GM23338 (cell line): ENCODE results near the gene PCSK6. TPM values are rescaled to one million over a fixed set of nuclear protein-coding genes. Genes with fewer than 3 reads are reported as not detected.

Experiments used
- ATAC-seq: fragments of 200-7000 bp; cut with Tn5 transposase; 3 replicates; pipeline ENCODE4 v1.9.1; 2020
- DNase-seq: peaks from one replicate; pipeline ENCODE4 v3.0.0-alpha.2; 2015; ENCODE audit warnings: low spot score
- H2AFZ ChIP-seq: fragments of 200-600 bp; sonication (generic); 2 replicates; pipeline ENCODE4 v1.8.0; 2016; ENCODE audit warnings: antibody characterized with exemption, mild to moderate bottlenecking, moderate library complexity
- H3F3A ChIP-seq: fragments of 200-600 bp; sonication (generic); replicated peaks from 2 replicates; pipeline ENCODE4 v1.8.0; 2017; ENCODE audit warnings: antibody characterized with exemption, mixed run types, low read depth
- H3K27ac ChIP-seq: fragments of 200-600 bp; sonication (generic); 2 replicates; pipeline ENCODE4 v1.6.1; 2016; ENCODE audit warnings: low read depth
- H3K27me3 ChIP-seq: fragments of 200-600 bp; sonication (generic); 2 replicates; pipeline ENCODE4 v1.8.0; 2016; ENCODE audit warnings: mild to moderate bottlenecking, mixed run types, moderate library complexity; ENCODE audit not compliant: insufficient read depth
- H3K36me3 ChIP-seq: fragments of 200-600 bp; sonication (generic); 2 replicates; pipeline ENCODE4 v1.8.0; 2016; ENCODE audit warnings: mild to moderate bottlenecking; ENCODE audit not compliant: insufficient read depth
- H3K4me1 ChIP-seq: fragments of 200-600 bp; sonication (generic); 2 replicates; pipeline ENCODE4 v1.8.0; 2016; ENCODE audit warnings: mild to moderate bottlenecking, moderate library complexity; ENCODE audit not compliant: insufficient read depth
- H3K4me2 ChIP-seq: fragments of 200-600 bp; sonication (generic); 2 replicates; pipeline ENCODE4 v1.7.1; 2017; ENCODE audit warnings: mixed run types
- H3K4me3 ChIP-seq: fragments of 200-600 bp; sonication (generic); 2 replicates; pipeline ENCODE4 v1.6.1; 2016; ENCODE audit warnings: mixed run types
- H3K79me2 ChIP-seq: fragments of 200-600 bp; sonication (generic); replicated peaks from 2 replicates; pipeline ENCODE4 v1.8.0; 2017; ENCODE audit warnings: mild to moderate bottlenecking; ENCODE audit not compliant: insufficient read depth
- H3K9me2 ChIP-seq: fragments of 200-600 bp; sonication (generic); 2 replicates; pipeline ENCODE4 v1.8.0; 2017; ENCODE audit not compliant: insufficient read depth
- H4K20me1 ChIP-seq: fragments of 200-600 bp; sonication (generic); replicated peaks from 2 replicates; pipeline ENCODE4 v1.8.0; 2017; ENCODE audit warnings: mild to moderate bottlenecking; ENCODE audit not compliant: insufficient read depth
- H3K27ac Mint-ChIP-seq: 2 replicates; pipeline ENCODE4 v1.8.0; 2020; ENCODE audit warnings: inconsistent platforms, mild to moderate bottlenecking, moderate library complexity, mixed read lengths
- H3K27me3 Mint-ChIP-seq: 3 replicates; pipeline ENCODE4 v1.8.0; 2022; ENCODE audit warnings: low read depth, mild to moderate bottlenecking, moderate library complexity, mixed read lengths, inconsistent platforms; ENCODE audit not compliant: insufficient read depth, poor library complexity
- H3K36me3 Mint-ChIP-seq: 3 replicates; pipeline ENCODE4 v1.8.0; 2021; ENCODE audit warnings: low read depth, mild to moderate bottlenecking, inconsistent platforms, moderate library complexity, mixed read lengths
- H3K4me1 Mint-ChIP-seq: 3 replicates; pipeline ENCODE4 v1.8.0; 2020; ENCODE audit warnings: mild to moderate bottlenecking, inconsistent platforms, mixed read lengths
- H3K4me3 Mint-ChIP-seq: 3 replicates; pipeline ENCODE4 v1.8.0; 2021; ENCODE audit warnings: moderate library complexity, mild to moderate bottlenecking, inconsistent platforms, mixed read lengths
- H3K9me3 Mint-ChIP-seq: 3 replicates; pipeline ENCODE4 v1.8.0; 2020; ENCODE audit warnings: moderate library complexity, mild to moderate bottlenecking, inconsistent platforms, mixed read lengths
- CREB1 ChIP-seq: fragments of 250-450 bp; sonication (Bioruptor Pico); IDR thresholded peaks from 2 replicates; pipeline ENCODE4 v1.5.0; 2020; ENCODE audit warnings: low read depth, mild to moderate bottlenecking, moderate library complexity
- CTCF ChIP-seq, 2 experiments: fragments of 200-600 bp in 1 of 2; sonication (generic) in 1 of 2; conservative IDR thresholded peaks; 2 replicates each; pipeline versions ENCODE4 v1.5.1 to v1.6.1; 2016 to 2017; ENCODE audit warnings: antibody characterized with exemption in 2 of 2, low read depth in 2 of 2, mild to moderate bottlenecking in 2 of 2, moderate library complexity in 1 of 2
- EZH2 ChIP-seq: fragments of 200-600 bp; sonication (generic); IDR thresholded peaks from one replicate; pipeline ENCODE4 v1.8.0; 2017; ENCODE audit warnings: antibody characterized with exemption, mild to moderate bottlenecking, low read depth; ENCODE audit not compliant: unreplicated experiment
- EZH2phosphoT487 ChIP-seq: fragments of 200-600 bp; sonication (generic); IDR thresholded peaks from one replicate; pipeline ENCODE4 v1.8.1; 2018; ENCODE audit warnings: antibody characterized with exemption; ENCODE audit not compliant: unreplicated experiment
- JUNB ChIP-seq: IDR thresholded peaks from one replicate; pipeline ENCODE4 v1.6.1; 2016; ENCODE audit warnings: antibody characterized with exemption; ENCODE audit not compliant: unreplicated experiment
- NANOG ChIP-seq: IDR thresholded peaks from 2 replicates; pipeline ENCODE4 v1.6.1; 2016; ENCODE audit warnings: antibody characterized with exemption, borderline replicate concordance
- POLR2AphosphoS5 ChIP-seq: IDR thresholded peaks from 2 replicates; pipeline ENCODE4 v1.6.1; 2016; ENCODE audit warnings: antibody characterized with exemption, low read depth
- REST ChIP-seq: IDR thresholded peaks from one replicate; pipeline ENCODE4 v1.6.1; 2018; ENCODE audit warnings: antibody characterized with exemption; ENCODE audit not compliant: unreplicated experiment
- STAT1 ChIP-seq: IDR thresholded peaks from one replicate; pipeline ENCODE4 v1.6.1; 2016; ENCODE audit warnings: antibody characterized with exemption; ENCODE audit not compliant: unreplicated experiment
- ZNF114 ChIP-seq: fragments of 250-450 bp; sonication (Bioruptor Pico); IDR thresholded peaks from 2 replicates; pipeline ENCODE4 v1.5.0; 2020; ENCODE audit warnings: mild to moderate bottlenecking, moderate library complexity
- ZNF331 ChIP-seq: fragments of 250-450 bp; sonication (Bioruptor Pico); IDR thresholded peaks from 2 replicates; pipeline ENCODE4 v1.5.0; 2020; ENCODE audit warnings: low read depth, mild to moderate bottlenecking, moderate library complexity
- polyA plus RNA-seq: library from polyadenylated mRNA; unstranded; fragments of >200 nt; fragmentation: Nextera tagmentation; extraction: Ambion mirVana; gene quantifications from 2 replicates; pipeline ENCODE4 v1.2.1, GENCODE V29; 2016
- total RNA-seq: library from RNA; depleted of rRNA; stranded (reverse); fragments of >200 nt; shearing (Covaris generic); gene quantifications from 2 replicates; pipeline ENCODE4 v1.2.3, GENCODE V29; 2014
- TF ChIP-seq, protein P1 (sequence below): fragments of 250-450 bp; sonication (Bioruptor Pico); IDR thresholded peaks from 2 replicates; pipeline ENCODE4 v1.5.0; 2020; ENCODE audit warnings: mild to moderate bottlenecking, moderate library complexity
- TF ChIP-seq, protein P2 (sequence below): IDR thresholded peaks from 2 replicates; pipeline ENCODE4 v1.6.1; 2016; ENCODE audit warnings: antibody characterized with exemption

The PCSK6 gene
- total and polyA plus RNA-seq, 2 experiments from 2014 or later = 1.7 to 6.7 TPM

DNA sequence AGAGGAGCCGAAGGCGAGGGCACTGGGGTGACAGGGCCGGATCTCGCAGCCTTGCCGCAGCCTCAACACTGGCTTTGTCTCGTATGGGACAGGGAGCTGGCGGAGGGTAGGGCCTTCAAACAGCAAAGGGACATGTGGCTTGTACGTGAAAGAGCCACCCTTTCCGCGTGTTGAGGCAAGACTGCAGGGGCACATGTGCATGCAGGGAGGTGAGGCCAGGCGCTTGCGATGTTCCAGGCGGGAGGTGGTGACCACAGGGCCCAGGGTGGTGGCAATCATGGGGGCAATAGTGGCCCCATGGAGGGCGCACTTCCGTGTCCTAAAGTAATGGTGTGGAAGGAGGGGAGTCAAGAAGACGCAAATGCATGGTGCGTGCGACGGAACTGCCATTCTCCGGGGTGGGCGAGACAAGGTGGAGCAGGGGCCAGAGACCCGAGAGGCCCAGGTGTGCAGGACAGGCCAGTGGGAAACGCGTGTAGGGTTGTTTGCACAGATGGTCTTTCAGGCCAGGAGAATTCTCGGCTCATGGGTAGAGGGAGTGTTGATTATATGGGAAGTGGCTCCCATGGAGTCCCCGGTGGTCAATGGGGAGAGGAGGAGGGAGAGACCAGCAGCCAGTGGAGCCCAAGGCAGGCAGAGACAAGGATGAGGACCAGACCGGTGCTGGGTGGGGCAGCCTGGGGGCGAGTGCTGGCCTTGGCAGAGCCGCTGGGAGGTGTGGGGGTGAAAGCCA, 45.8 kb upstream of the PCSK6 start:
- H3K27me3 Mint-ChIP-seq = peaks cover 7% of the 10 kb centered on the region
- Histone ChIP-seq H3K36me3 (no peaks in the 10 kb centered on the region), H3K27ac (no peak overlapping the region), H4K20me1 (no peaks in the 10 kb centered on the region), H3K4me2 (no peak overlapping the region), H3K79me2 (no peaks in the 10 kb centered on the region), H3K4me1 (no peaks in the 10 kb centered on the region), H3K9me2 (no peaks in the 10 kb centered on the region), H3F3A (no peaks in the 10 kb centered on the region), H3K27me3 (no peaks in the 10 kb centered on the region), H3K4me3 (no peak overlapping the region), H2AFZ (no peak overlapping the region; the same call in 1 of the 2 replicates)
- TF ChIP-seq EZH2phosphoT487 (no peak), STAT1 (no peak), POLR2AphosphoS5 (no peak), CREB1 (CRISPR knock-in tag) (no peak), REST (no peak), CTCF (conservative IDR thresholded peaks at IDR 0.05; ENCODE audit: low read depth in 2 of 2) (no peak), ZNF114 (no peak), ZNF331 (CRISPR knock-in tag) (no peak), EZH2 (no peak), JUNB (no peak), NANOG (no peak)
- TF ChIP-seq, protein P1, sequence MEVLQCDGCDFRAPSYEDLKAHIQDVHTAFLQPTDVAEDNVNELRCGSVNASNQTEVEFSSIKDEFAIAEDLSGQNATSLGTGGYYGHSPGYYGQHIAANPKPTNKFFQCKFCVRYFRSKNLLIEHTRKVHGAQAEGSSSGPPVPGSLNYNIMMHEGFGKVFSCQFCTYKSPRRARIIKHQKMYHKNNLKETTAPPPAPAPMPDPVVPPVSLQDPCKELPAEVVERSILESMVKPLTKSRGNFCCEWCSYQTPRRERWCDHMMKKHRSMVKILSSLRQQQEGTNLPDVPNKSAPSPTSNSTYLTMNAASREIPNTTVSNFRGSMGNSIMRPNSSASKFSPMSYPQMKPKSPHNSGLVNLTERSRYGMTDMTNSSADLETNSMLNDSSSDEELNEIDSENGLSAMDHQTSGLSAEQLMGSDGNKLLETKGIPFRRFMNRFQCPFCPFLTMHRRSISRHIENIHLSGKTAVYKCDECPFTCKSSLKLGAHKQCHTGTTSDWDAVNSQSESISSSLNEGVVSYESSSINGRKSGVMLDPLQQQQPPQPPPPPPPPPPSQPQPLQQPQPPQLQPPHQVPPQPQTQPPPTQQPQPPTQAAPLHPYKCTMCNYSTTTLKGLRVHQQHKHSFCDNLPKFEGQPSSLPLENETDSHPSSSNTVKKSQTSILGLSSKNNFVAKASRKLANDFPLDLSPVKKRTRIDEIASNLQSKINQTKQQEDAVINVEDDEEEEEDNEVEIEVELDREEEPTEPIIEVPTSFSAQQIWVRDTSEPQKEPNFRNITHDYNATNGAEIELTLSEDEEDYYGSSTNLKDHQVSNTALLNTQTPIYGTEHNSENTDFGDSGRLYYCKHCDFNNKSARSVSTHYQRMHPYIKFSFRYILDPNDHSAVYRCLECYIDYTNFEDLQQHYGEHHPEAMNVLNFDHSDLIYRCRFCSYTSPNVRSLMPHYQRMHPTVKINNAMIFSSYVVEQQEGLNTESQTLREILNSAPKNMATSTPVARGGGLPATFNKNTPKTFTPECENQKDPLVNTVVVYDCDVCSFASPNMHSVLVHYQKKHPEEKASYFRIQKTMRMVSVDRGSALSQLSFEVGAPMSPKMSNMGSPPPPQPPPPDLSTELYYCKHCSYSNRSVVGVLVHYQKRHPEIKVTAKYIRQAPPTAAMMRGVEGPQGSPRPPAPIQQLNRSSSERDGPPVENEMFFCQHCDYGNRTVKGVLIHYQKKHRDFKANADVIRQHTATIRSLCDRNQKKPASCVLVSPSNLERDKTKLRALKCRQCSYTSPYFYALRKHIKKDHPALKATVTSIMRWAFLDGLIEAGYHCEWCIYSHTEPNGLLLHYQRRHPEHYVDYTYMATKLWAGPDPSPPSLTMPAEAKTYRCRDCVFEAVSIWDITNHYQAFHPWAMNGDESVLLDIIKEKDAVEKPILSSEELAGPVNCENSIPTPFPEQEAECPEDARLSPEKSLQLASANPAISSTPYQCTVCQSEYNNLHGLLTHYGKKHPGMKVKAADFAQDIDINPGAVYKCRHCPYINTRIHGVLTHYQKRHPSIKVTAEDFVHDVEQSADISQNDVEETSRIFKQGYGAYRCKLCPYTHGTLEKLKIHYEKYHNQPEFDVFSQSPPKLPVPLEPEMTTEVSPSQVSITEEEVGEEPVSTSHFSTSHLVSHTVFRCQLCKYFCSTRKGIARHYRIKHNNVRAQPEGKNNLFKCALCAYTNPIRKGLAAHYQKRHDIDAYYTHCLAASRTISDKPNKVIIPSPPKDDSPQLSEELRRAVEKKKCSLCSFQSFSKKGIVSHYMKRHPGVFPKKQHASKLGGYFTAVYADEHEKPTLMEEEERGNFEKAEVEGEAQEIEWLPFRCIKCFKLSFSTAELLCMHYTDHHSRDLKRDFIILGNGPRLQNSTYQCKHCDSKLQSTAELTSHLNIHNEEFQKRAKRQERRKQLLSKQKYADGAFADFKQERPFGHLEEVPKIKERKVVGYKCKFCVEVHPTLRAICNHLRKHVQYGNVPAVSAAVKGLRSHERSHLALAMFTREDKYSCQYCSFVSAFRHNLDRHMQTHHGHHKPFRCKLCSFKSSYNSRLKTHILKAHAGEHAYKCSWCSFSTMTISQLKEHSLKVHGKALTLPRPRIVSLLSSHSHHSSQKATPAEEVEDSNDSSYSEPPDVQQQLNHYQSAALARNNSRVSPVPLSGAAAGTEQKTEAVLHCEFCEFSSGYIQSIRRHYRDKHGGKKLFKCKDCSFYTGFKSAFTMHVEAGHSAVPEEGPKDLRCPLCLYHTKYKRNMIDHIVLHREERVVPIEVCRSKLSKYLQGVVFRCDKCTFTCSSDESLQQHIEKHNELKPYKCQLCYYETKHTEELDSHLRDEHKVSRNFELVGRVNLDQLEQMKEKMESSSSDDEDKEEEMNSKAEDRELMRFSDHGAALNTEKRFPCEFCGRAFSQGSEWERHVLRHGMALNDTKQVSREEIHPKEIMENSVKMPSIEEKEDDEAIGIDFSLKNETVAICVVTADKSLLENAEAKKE = no peak
- TF ChIP-seq, protein P2, sequence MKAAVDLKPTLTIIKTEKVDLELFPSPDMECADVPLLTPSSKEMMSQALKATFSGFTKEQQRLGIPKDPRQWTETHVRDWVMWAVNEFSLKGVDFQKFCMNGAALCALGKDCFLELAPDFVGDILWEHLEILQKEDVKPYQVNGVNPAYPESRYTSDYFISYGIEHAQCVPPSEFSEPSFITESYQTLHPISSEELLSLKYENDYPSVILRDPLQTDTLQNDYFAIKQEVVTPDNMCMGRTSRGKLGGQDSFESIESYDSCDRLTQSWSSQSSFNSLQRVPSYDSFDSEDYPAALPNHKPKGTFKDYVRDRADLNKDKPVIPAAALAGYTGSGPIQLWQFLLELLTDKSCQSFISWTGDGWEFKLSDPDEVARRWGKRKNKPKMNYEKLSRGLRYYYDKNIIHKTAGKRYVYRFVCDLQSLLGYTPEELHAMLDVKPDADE = no peak
- H3K36me3 Mint-ChIP-seq = no peaks in the 10 kb centered on the region
- H3K9me3 Mint-ChIP-seq = no peaks in the 10 kb centered on the region
- no peak for ATAC-seq
- no peak overlapping the region for H3K27ac Mint-ChIP-seq
- H3K4me3 Mint-ChIP-seq = no peak overlapping the region
- DNase-seq = no peak
- H3K4me1 Mint-ChIP-seq = peaks cover 5% of the 10 kb centered on the region; the same call in 2 of the 3 replicates
